Testis (tissue), 3 donors: ENCODE data around the gene RTF2. TPM values are rescaled to one million over a fixed set of nuclear protein-coding genes. Genes with fewer than 3 reads are reported as not detected.

Experiments
- DNase-seq: peaks from one replicate; pipeline ENCODE4 v3.0.0-alpha.2; 2019
- H3K27ac ChIP-seq, 2 donors: fragments of 200-600 bp; sonication (generic); one replicate each; pipeline ENCODE4 v1.5.1; 2019
- H3K27me3 ChIP-seq: fragments of 200-600 bp; sonication (generic); one replicate; pipeline ENCODE4 v1.5.1; 2019
- H3K36me3 ChIP-seq: fragments of 200-600 bp; sonication (generic); one replicate; pipeline ENCODE4 v1.5.1; 2017; ENCODE audit warnings: low read depth; ENCODE audit errors: missing control alignments
- H3K4me1 ChIP-seq: fragments of 200-600 bp; sonication (generic); one replicate; pipeline ENCODE4 v1.5.1; 2019
- H3K4me3 ChIP-seq, 2 donors: fragments of 200-600 bp; sonication (generic); one replicate each; pipeline ENCODE4 v1.5.1; 2017 to 2019
- H3K9me3 ChIP-seq: fragments of 200-600 bp; sonication (generic); one replicate; pipeline ENCODE4 v1.5.1; 2017
- CTCF ChIP-seq, 3 experiments: fragments of 450-650 bp in 2 of 3; fragments of 200-600 bp in 1 of 3; sonication (generic) in 1 of 3; IDR thresholded peaks; one replicate each; pipeline ENCODE4 v1.5.1; 2016 to 2019; ENCODE audit warnings: antibody characterized with exemption in 3 of 3, mild to moderate bottlenecking in 2 of 3, moderate library complexity in 1 of 3
- POLR2A ChIP-seq: fragments of 450-650 bp; IDR thresholded peaks from one replicate; pipeline ENCODE4 v1.6.1; 2017; ENCODE audit warnings: antibody characterized with exemption, mild to moderate bottlenecking, moderate library complexity
- WGBS, 2 donors: methylation state at CpG; one replicate each; pipeline ENCODE4 v1.1.5; 2018; 5-methylcytosine and 5-hydroxymethylcytosine counted together
- intact Hi-C: fragments of 100-400 bp; cut with DNase I; formaldehyde crosslinking; loops from one replicate; pipeline ENCODE4 v1.15.1; 2023; ENCODE audit warnings: low total_unique reads
- polyA plus RNA-seq: library from polyadenylated mRNA; stranded (reverse); fragments of 350-450 nt; fragmentation: Illumina TruSeq; extraction: RNeasy Lipid Tissue Mini Kit (QIAGEN cat#74804); gene quantifications from one replicate; pipeline ENCODE4 v1.2.3, GENCODE V29; 2014; ENCODE audit warnings: low read depth, low replicate concordance; ENCODE audit not compliant: insufficient read depth
- total RNA-seq, 2 donors: library from RNA; depleted of rRNA; stranded (reverse); fragments of >200 nt; gene quantifications; one replicate each; pipeline ENCODE4 v1.2.3, GENCODE V29; 2016

The RTF2 gene
- total and polyA plus RNA-seq, 3 donors from 2014 or later: 76.4 to 144 (median 80.4) TPM

GRCh38 chr20:56487216-56487615 lies 18.8 kb downstream of the RTF2 start:
- intact Hi-C loops: no loop called here
- Histone ChIP-seq H3K36me3 (no peaks in the 10 kb centered on the region), H3K27ac (no peak overlapping the region), H3K4me3 (no peak overlapping the region), H3K9me3 (no peaks in the 10 kb centered on the region), H3K4me1 (no peaks in the 10 kb centered on the region), H3K27me3 (no peaks in the 10 kb centered on the region)
- no peak for DNase-seq
- TF ChIP-seq POLR2A (no peak), CTCF (IDR thresholded peaks at IDR 0.05) (no peak)
- 76 to 81% methylated on average over 11 of the region's 11 CpGs for WGBS, 2 donors

GRCh38 chr20:56488566-56488965 lies 20.1 kb downstream of the RTF2 start:
- Histone ChIP-seq H3K27me3 (no peaks in the 10 kb centered on the region), H3K4me3 (no peak overlapping the region), H3K9me3 (no peaks in the 10 kb centered on the region), H3K36me3 (no peaks in the 10 kb centered on the region), H3K4me1 (no peaks in the 10 kb centered on the region), H3K27ac (no peak overlapping the region)
- 79 to 85% methylated on average over 5 of the region's 5 CpGs for WGBS, 2 donors
- no peak for TF ChIP-seq CTCF (IDR thresholded peaks at IDR 0.05)
- TF ChIP-seq POLR2A: no peak
- no peak for DNase-seq
- intact Hi-C loops: no loop called here

GRCh38 chr20:56501116-56501515 lies 32.7 kb downstream of the RTF2 start:
- peak overlapping the region in 1 of 2 donors; percentile 9 for H3K27ac ChIP-seq
- no peaks in the 10 kb centered on the region for H3K9me3 ChIP-seq
- WGBS, 2 donors: 97 to 100% methylated on average over 1 of the region's 1 CpG
- no peaks in the 10 kb centered on the region for H3K4me1 ChIP-seq
- H3K27me3 ChIP-seq: no peaks in the 10 kb centered on the region
- H3K36me3 ChIP-seq: no peaks in the 10 kb centered on the region
- no peak overlapping the region for H3K4me3 ChIP-seq
- intact Hi-C loops: no loop called here
- DNase-seq: no peak
- TF ChIP-seq CTCF (IDR thresholded peaks at IDR 0.05) (no peak), POLR2A (no peak)

GRCh38 chr20:56503916-56504315 lies 35.5 kb downstream of the RTF2 start:
- 97% methylated on average over 7 to 8 of the region's 8 CpGs for WGBS, 2 donors
- H3K9me3 ChIP-seq: no peaks in the 10 kb centered on the region
- TF ChIP-seq CTCF (IDR thresholded peaks at IDR 0.05): no peak
- no peak for TF ChIP-seq POLR2A
- no peaks in the 10 kb centered on the region for H3K36me3 ChIP-seq
- no peak overlapping the region for H3K27ac ChIP-seq
- no peaks in the 10 kb centered on the region for H3K27me3 ChIP-seq
- intact Hi-C loops: no loop called here
- DNase-seq: no peak
- no peak overlapping the region for H3K4me3 ChIP-seq
- no peaks in the 10 kb centered on the region for H3K4me1 ChIP-seq

GRCh38 chr20:56504373-56505005 lies 36.1 kb downstream of the RTF2 start:
- H3K4me1 ChIP-seq: no peaks in the 10 kb centered on the region
- intact Hi-C loops: no loop called here
- DNase-seq: no peak
- peak in 1 of 3 experiments; percentile 26 for TF ChIP-seq CTCF (IDR thresholded peaks at IDR 0.05)
- TF ChIP-seq POLR2A: no peak
- no peak overlapping the region for H3K27ac ChIP-seq
- no peaks in the 10 kb centered on the region for H3K36me3 ChIP-seq
- 86 to 89% methylated on average over 9 of the region's 9 CpGs for WGBS, 2 donors
- H3K4me3 ChIP-seq: no peak overlapping the region
- no peaks in the 10 kb centered on the region for H3K9me3 ChIP-seq
- H3K27me3 ChIP-seq: no peaks in the 10 kb centered on the region
